Measurements from ENCODE around the gene MRPS23. TPM values are rescaled to one million over a fixed set of nuclear protein-coding genes. Genes with fewer than 3 reads are reported as not detected.

Gene MRPS23
- total RNA-seq, 1 experiment from 2014 or later = 97.5 TPM

GRCh38 chr17:57864273-57864672 is 14.4 kb upstream of the MRPS23 start:
- H3K27ac ChIP-seq (ENCODE audit: low read length) = no peak overlapping the region
- H3K9me2 ChIP-seq (replicated peaks; ENCODE audit: low read length) = no peaks in the 10 kb centered on the region
- POLR2A ChIA-PET (ENCODE audit: unreplicated experiment) = no interaction called here
- no peak overlapping the region for H2AFZ ChIP-seq (ENCODE audit: low read length)
- H3K9me3 ChIP-seq (ENCODE audit: low read length) = no peaks in the 10 kb centered on the region
- no peaks in the 10 kb centered on the region for H4K20me1 ChIP-seq (ENCODE audit: low read length)
- ATAC-seq = no peak
- no peak overlapping the region for H3K4me3 ChIP-seq (ENCODE audit: low read length)
- H3K9ac ChIP-seq (ENCODE audit: low read length) = no peak overlapping the region
- CTCF ChIA-PET = no interaction called here
- H3K79me2 ChIP-seq (ENCODE audit: low read length) = no peaks in the 10 kb centered on the region
- no peak for DNase-seq
- BruUV-seq (replicated peaks) = no TSS peak
- peaks cover 44% of the 10 kb centered on the region for H3K4me1 ChIP-seq (ENCODE audit: insufficient read depth, low read length)
- H3F3A ChIP-seq (ENCODE audit: low read length, unreplicated experiment) = no peaks in the 10 kb centered on the region
- TF ChIP-seq EZH2phosphoT487 (IDR thresholded peaks at IDR 0.05; ENCODE audit: borderline replicate concordance, low read length) (no peak), CTCF (conservative IDR thresholded peaks at IDR 0.05; ENCODE audit: low read depth, low read length) (no peak), EZH2 (IDR thresholded peaks at IDR 0.05; ENCODE audit: low read length, unreplicated experiment) (no peak)
- no peak overlapping the region for H3K4me2 ChIP-seq (ENCODE audit: low read length)
- intact Hi-C loops (cut with micrococcal nuclease) = no loop called here
- no peaks in the 10 kb centered on the region for H3K27me3 ChIP-seq (ENCODE audit: low read length)
- peaks cover 8% of the 10 kb centered on the region; the same call in 1 of the 2 replicates for H3K36me3 ChIP-seq (ENCODE audit: low read depth, low read length)

GRCh38 chr17:57862694-57863667 is 13.1 kb upstream of the MRPS23 start:
- Histone ChIP-seq H3K27me3 (ENCODE audit: low read length) (no peaks in the 10 kb centered on the region), H3K9ac (ENCODE audit: low read length) (no peak overlapping the region), H3F3A (ENCODE audit: low read length, unreplicated experiment) (no peaks in the 10 kb centered on the region), H3K36me3 (ENCODE audit: low read depth, low read length) (peaks cover 6% of the 10 kb centered on the region; the same call in 1 of the 2 replicates), H3K4me2 (ENCODE audit: low read length) (peak overlapping the region; percentile 89; the same call in 1 of the 2 replicates), H3K4me1 (ENCODE audit: insufficient read depth, low read length) (peaks cover 34% of the 10 kb centered on the region), H3K9me2 (replicated peaks; ENCODE audit: low read length) (no peaks in the 10 kb centered on the region), H3K4me3 (ENCODE audit: low read length) (no peak overlapping the region), H3K27ac (ENCODE audit: low read length) (no peak overlapping the region), H4K20me1 (ENCODE audit: low read length) (no peaks in the 10 kb centered on the region), H3K9me3 (ENCODE audit: low read length) (no peaks in the 10 kb centered on the region), H3K79me2 (ENCODE audit: low read length) (no peaks in the 10 kb centered on the region), H2AFZ (ENCODE audit: low read length) (no peak overlapping the region)
- no peak for DNase-seq
- ATAC-seq = no peak
- BruUV-seq (replicated peaks) = no TSS peak
- TF ChIP-seq EZH2phosphoT487 (IDR thresholded peaks at IDR 0.05; ENCODE audit: borderline replicate concordance, low read length) (no peak), EZH2 (IDR thresholded peaks at IDR 0.05; ENCODE audit: low read length, unreplicated experiment) (no peak), CTCF (conservative IDR thresholded peaks at IDR 0.05; ENCODE audit: low read depth, low read length) (no peak)
- ChIA-PET CTCF (no interaction called here), POLR2A (ENCODE audit: unreplicated experiment) (interaction anchor here (0.5 to 0.6 kb wide), 2 partner anchors 72 to 140 kb away, joined by 3 to 25 read pairs; no protein-coding TSS in a partner anchor)
- intact Hi-C loops (cut with micrococcal nuclease) = no loop called here
